Activated CD4-positive, alpha-beta T cell treated with anti-CD3 and anti-CD28 coated beads, Interleukin-2, Interleukin-4, amounts not matched to agents 100 ng/mL and 50 ng/mL, durations not matched to agents 16 hours and 8 hours (primary cell): ENCODE results near the gene SYTL1.
"Not testable (repeated sequence)": the region's sequence is repeated elsewhere in the genome, so short reads cannot be mapped to it uniquely, and the experiment has no call there.

ENCODE experiments used
- DNase-seq: peaks from one replicate; pipeline ENCODE4 v3.0.0-alpha.2; 2020; ENCODE audit warnings: low spot score

The SYTL1 gene

DNA sequence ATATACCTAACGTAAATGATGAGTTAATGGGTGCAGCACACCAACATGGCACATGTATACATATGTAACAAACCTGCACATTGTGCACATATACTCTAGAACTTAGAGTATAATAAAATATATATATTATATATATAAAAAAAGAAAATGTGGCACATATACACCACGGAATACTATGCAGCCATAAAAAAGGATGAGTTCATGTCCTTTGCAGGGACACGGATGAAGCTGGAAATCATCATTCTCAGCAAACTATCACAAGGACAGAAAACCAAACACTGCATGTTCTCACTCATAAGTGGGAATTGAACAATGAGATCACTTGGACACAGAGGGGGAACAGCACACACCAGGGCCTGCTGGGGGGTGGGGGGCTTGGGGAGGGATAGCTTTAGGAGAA lies 43.0 kb downstream of the SYTL1 start:
- not testable (repeated sequence) for DNase-seq

DNA sequence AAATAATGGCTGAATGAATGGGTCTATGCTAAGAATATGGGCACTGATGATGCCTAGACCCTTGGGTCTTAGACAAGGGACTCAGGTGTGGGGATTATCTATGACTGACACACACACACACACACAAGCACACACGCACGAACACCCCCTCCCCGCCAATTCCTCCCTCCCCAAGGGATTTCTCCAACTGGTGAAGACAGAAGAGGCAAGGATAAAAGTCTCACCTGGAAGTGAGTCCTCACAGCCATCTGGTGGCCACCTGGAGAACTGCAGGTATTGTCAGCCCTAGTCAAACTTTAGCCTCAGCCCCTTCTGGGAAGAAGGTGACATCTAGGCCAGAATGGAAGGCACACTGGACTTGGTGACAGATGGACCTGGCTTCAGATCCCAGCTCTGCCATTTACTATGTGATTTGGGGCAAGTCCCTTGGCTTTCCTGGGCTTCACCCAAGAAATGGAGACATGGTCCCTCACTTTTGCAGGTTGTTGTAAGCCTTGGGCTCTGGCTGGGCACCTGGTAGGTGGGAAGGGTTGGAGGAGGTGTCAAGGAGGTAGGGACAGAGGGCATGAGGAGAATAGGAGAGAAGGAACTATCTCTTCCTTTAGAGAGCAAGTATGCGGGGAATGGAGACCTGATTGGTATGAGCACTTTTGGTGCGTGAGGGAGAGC lies 46.6 kb downstream of the SYTL1 start:
- peak; percentile 73 for DNase-seq

DNA sequence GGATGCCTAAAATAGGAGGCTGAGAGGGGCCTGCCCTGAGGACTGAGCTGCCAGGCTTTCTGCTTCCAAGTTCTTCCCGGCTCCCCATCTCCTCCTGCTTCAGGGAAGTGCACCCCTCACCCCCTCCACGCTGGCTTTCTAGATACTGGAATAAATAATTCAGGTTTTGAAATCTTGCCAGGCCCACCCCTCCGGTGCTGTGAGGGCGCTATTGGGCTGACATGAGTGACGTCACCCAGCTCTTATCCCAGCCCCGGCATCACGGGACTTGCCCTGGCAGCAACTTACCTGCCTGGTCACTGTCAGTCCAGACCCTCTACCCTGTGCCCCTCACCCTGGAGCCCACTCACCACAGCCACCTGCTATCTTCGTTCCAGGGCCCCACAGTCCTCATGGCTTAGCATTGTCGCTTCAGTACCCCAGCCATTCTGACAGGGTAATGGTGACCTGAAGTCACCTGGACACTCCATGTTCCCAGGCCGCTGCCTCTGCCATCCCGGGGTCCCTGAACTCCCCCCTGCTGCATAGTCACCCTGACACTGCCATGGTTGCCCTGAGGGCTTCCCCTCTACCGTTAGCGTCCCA lies 49.8 kb downstream of the SYTL1 start:
- no peak for DNase-seq

DNA sequence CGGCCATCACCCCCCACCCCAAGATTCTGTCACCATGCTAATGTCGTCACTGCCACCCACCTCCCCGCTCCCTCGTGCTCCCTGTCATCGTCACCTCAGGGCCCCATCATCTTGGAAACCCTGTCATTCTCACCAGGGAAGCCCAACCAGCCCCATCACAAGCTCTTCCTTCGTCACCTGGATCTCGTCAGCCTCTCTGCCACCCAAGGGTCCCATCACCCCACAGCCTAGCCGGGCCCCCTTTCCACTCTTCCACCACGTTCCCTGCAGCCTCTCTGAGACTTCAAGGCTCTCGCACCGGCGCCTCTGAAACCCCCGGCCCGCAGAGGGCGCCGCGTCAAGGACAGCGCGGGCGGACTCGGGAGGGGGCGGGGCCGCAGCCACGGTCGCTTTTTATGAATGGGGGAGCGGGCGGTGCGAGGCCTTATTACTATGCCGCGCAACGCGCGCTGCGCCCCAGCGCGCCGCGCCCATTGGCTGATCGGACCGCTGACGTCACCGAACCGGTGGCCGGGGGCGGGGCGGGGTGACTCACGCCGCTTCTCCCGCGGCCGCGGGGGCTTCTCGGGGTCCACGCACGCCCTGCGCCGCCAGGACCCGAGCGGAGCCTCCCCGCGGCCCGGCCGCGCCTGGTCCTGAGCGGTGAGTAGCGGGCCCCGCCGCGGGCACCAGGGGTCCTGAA lies 50.4 kb downstream of the SYTL1 start, which contains the start of gene GPR3:
TSS of gene GPR3 (plus strand) at position 527 of the 682 bp plus-strand sequence. CDS start 1,177 bp downstream, outside the sequence.
- DNase-seq = peak; percentile 94

DNA sequence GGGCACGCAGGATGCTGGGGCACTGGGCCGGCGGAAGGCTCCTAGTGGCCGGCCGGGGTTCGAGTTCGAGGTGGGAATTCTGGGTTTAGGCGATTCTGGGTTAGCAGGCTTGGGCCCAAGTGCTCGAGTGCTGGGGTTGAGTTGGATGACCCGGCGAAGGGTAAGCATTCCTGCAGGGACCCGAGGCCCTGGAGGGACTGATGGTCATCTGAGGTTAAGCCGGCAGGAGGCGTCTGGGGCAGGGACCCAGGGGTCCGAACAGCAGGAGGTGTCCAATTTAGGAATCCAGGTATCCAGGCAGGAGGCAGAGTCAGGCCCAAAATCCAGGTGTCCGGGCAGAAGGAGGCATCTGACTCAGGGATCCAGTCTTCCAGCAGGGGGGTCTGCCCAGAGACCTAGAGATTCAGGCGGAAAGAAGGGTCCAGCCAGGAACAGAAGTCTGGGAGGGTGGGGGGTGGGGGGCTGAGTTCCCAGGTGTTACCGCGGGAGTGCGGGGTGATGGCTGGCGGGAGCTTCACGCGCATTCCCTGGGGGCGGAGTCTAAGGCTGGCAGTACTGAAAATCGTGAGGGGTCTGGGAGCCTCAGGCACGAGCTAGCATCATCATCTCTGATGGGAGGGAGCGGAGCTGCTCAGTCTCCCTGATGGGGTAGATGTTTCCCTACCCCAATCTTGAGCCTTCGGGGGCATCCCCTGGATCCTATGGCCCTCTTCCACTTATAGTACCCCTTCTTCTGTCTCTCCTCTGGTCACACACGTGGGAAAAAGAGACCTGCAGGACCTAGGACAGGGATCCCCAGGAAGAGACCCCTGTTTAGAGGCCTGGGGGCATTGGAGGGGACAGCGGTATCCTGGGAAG lies 51.2 kb downstream of the SYTL1 start:
- DNase-seq = peak; percentile 12

DNA sequence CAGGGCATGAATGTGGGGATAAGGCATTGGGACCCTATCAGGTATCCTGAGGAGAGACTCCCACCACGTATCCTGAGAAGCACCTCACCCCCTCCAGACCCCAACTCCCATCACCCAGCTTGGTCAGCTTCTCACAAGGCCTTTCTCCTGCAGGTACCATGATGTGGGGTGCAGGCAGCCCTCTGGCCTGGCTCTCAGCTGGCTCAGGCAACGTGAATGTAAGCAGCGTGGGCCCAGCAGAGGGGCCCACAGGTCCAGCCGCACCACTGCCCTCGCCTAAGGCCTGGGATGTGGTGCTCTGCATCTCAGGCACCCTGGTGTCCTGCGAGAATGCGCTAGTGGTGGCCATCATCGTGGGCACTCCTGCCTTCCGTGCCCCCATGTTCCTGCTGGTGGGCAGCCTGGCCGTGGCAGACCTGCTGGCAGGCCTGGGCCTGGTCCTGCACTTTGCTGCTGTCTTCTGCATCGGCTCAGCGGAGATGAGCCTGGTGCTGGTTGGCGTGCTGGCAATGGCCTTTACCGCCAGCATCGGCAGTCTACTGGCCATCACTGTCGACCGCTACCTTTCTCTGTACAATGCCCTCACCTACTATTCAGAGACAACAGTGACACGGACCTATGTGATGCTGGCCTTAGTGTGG lies 51.9 kb downstream of the SYTL1 start:
- no peak for DNase-seq

DNA sequence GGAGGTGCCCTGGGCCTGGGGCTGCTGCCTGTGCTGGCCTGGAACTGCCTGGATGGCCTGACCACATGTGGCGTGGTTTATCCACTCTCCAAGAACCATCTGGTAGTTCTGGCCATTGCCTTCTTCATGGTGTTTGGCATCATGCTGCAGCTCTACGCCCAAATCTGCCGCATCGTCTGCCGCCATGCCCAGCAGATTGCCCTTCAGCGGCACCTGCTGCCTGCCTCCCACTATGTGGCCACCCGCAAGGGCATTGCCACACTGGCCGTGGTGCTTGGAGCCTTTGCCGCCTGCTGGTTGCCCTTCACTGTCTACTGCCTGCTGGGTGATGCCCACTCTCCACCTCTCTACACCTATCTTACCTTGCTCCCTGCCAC lies 52.4 kb downstream of the SYTL1 start:
- no peak for DNase-seq

DNA sequence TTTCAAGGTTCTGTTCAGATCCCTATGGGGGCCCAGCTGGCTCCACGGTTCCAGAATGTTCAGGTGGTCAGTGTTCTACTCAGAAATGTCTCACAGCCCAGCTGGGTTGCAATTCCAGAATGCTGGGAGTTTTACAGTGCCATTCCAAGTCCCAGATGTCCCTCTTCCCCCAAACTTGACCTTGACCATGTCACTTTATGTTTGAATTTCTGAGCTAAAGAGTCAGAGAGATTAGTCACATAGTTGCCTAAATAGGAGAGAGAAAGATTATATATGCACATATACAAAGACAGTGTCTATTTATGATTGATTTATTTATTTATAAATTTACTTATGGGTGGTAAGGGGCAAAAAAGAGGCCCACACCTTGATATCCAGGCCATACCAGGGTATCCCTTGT lies 53.1 kb downstream of the SYTL1 start:
- no peak for DNase-seq

DNA sequence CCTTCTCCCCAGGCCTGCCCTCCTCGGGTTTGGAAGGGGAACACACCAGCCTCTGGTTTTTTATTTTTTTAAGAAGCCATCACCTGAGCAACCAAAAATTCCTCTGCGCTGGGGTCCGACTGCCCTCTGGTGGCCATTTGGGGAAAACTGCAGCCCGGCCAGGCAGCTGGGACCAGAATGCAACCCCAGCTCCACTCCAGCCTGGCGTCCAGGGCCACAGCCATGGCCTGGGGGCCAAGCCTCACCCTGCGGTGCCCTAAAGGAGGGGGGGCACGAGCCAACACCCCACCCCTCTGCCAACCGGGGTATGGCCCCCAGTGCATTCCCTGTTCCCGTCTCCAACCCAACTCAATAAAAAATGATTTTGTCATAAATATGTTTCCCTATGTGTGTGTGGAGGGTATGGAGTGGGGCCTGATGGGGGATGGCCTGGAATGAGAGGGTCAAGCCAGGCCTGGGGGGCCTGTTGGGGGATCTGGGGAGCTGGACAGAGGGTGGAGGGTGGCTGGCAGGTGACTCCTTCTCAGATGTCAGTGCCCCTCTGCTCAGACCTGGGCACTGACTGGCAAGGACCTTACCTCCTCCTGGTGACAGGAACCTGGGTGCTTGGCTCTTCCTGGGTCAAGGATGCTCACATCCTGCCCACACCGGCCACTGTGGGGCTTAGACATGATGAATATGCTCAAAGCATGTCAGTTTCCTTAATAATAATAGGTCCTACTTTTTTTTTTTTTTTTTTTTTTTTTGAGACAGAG lies 53.8 kb downstream of the SYTL1 start:
- DNase-seq = peak; percentile 81

DNA sequence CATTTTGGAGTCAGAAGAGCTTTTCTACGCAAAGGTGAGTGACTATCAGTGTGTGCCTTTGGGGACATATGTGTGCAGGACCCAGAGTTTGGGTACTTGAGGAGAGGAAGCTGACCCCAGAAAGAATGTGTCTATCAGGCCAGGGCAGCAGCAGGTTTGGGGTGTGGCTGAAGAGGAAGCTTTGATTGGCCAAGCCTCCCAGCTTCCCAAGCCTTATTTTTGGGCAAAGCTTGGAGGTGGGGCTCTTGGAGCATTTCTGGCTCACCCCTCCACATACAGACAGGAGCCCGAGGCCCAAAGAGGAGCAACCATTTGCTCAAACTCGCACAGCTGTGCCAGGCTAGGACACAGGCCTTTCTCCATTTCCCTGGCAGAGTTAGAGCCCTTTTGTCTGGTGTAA lies 55.3 kb downstream of the SYTL1 start:
- no peak for DNase-seq

DNA sequence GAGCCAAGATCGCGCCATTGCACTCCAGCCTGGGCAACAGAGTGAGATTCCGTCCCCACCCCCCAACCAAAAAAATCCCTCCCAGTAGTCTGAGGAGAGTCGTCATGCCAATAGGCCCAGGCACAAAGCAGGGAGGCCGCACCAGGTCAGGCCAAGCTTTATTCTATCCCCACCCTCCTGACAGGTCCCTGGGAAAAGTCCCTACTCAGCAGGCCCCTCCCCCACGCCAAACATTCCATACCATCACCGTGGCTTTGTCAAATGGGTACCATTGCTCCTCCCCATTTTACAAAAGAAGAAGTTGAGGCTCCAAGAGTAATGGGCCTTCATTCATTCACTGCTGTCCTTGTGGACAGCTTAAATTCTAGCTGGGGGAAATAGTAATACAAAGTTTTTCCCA lies 55.9 kb downstream of the SYTL1 start:
- DNase-seq = no peak

DNA sequence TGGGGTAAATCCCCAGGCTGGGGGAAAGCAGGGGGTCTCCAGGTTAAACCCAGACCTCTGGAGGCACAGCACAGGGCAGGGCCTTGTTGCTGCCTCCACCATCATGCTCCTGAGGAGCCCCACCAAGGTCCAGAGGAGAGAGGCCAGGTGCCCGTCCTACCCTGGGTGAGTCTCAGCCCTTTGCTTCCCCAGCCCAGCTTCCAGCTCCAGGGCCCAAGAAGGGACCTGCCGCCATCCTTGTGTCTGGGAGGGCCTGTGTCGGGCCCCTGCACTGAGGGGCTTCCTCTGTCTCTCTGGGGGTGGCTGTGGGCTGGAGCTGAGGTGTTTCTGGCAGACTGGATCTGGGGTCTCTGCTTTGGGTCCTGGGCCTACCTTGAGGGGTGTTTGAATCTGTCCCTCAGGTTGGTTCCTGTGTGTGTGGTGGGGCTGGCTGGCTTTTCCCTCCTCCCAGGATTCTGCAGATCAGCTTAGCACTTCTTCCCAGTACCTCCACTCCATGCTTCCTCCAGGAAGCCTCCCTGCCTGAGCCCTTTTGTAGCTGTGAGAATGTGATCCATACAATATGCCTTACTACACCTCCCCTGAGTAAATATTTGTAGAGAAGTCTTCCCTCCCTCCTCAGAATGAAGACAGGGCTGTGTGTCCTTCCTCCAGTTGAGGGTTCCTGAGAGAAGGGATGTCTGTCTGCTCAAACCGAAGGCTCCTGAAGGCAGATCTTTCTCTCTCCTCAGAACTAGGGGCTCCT lies 56.8 kb downstream of the SYTL1 start:
- DNase-seq = no peak

DNA sequence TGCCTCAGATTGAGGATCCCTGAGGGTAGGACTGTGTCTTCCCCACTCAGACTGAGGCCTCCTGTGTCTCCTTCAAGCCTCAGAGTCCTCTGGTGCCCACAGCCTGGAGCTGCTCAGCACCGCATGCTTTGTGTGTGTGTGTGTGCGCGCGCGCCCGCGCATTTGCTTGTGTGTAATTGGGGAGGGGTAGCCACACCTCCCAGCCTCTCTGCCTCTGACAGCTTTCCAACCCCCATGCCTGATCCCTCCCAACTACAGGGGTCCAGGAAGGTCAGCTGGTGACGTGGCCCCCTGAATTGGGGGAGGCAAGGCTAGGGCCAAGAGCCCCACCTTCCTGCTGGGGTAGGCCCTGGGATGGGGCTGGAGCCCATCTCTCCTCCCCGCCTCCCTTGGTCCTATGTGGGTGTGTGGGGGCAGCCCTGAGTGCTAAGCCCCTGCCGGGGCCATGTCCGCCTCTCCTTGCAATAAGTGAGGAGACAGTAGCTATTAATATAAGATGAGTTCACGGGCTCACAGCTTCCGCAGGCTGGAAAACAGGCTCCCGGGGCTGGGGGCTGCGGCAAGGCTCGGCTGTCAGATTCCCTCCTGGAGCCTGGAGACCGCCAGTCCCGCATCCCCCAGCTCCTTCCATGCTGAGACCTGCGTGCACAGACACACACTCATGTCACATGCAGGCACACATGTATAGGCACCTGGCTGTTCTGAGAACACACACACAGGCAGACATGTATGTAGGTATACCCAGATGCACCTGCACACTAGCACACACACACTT lies 57.6 kb downstream of the SYTL1 start:
- no peak for DNase-seq

DNA sequence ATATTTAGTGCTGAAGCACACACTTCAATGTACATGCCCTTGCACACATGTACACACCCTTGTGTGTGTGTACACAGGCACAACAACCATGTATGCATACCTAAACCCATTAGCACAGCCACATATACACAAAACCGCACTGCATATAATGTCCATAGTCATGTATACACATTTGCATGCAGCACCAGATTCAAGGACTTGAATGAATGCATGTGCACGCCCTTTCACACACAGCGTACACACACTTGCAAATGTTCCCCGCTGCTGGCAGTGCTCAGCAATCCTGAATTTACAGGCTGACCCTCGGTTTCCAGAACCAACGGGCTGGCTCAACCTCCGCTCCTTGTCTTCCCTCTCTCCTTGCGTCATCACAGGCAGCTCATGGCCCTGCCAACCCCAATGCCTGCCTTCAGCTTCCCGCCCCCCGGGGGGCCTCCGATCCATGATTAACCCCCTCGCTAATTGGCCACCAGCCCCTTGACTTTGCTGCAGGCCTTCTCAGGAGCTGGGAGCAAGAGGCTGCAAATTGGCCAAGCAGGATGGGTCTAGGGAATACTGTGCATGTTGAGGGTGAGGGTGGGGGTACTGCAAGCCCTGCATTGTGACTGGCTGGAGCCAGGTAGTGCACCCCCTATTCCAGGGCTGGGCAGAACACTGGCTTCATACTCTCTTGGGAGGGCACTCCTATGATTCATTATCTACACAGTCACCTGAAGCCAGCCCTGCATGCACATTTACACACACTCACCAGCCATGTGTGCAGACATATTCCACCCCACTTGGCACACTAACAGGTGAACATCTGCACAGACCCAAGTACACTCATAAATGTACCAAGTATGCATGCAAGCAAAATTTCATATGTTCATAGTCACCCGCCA lies 58.5 kb downstream of the SYTL1 start:
- DNase-seq = no peak

DNA sequence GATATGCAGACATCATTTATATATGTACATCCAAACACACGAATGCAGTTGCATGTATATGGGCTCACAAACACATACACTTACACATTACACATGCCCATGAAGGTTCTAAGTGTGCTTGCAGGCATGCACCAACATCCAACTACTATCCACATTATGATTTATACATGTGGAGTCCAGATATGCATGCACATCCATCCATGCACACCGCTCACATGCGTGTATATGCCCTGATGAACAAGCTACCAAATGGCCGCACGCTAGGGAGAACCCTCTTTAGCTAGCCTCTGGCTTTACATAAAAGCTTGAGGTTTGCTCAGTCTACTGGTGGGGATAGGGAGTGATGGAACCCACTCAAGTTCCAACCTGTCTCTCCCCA lies 59.1 kb downstream of the SYTL1 start:
- no peak for DNase-seq

DNA sequence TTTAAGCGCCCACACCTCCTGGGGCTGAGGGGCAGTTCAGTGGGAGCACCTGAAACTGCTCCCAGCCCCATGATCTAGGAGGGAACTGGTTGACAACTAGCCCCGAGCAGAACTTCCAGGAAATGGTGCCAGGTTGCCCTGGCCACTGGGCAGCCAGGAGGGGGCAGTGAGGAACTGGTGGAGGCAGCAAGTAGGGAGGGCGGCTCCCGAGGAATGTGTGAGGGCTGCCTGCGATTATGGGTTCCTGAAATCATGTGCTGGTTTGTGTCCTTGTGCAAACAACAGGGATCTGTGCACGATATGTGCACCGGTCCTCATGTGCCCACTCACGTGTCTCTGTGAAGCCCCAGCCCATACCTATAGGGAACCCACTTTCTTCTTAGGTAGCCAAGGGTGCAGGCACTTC lies 60.5 kb downstream of the SYTL1 start:
- DNase-seq = no peak

DNA sequence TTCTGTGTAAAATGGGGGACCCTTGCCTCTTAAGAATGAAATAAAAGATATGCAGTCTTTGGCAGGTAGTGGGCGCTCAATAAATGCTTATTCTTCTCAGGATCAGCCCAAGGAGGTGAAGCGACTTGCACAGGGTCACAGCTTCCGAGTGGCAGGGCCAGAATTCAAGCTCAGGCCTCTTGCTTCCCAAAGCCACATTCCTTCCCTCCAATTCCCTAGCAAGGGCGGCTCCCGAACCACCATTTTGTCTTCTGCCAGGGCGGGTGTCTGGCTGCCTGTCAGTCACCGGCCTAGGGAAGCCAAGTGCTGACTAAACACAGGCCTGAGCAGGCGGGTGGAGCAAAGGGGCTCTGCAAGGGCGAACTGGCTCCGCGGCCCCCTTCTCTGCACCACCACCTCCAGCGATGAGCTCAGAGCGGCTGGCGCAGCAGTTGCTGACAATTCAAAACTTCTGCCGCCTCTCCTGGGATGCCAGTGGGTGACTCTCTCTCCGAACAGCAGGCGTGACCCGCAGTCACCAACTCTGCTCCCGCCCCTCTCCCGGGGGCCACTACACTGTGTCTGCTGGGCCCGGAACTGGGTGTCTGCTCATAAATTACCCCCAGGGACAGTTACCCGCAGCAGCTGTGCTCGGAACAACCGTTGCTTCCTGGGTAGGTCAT lies 61.4 kb downstream of the SYTL1 start:
- peak; percentile 14 for DNase-seq
